Pulmonary artery endothelial cell (primary cell): ENCODE results near the gene ARSA. TPM values are rescaled to one million over a fixed set of nuclear protein-coding genes. Genes with fewer than 3 reads are reported as not detected.
A peak's percentile ranks its signal among the peaks of the same experiment; 100 is the strongest.
"Not testable (repeated sequence)": the region's sequence is repeated elsewhere in the genome, so short reads cannot be mapped to it uniquely, and the experiment has no call there.

Source experiments
- DNase-seq: peaks from one replicate; pipeline ENCODE4 v3.0.0-alpha.2; 2011; ENCODE audit warnings: low read depth, low spot score
- total RNA-seq: library from RNA; depleted of rRNA; stranded (reverse); fragments of >200 nt; gene quantifications from 2 replicates; pipeline ENCODE4 v1.2.3, GENCODE V29; 2014

The ARSA gene
- total RNA-seq, 1 donor from 2014 or later, result 13.1 TPM

- no peak for DNase-seq
Measured at GRCh38 chr22:50622723-50623327, 5.1 kb downstream of the ARSA start.

- no peak for DNase-seq
Measured at GRCh38 chr22:50621948-50622722, 5.8 kb downstream of the ARSA start.

- no peak for DNase-seq
Measured at GRCh38 chr22:50621356-50621880, 6.5 kb downstream of the ARSA start.

DNA sequence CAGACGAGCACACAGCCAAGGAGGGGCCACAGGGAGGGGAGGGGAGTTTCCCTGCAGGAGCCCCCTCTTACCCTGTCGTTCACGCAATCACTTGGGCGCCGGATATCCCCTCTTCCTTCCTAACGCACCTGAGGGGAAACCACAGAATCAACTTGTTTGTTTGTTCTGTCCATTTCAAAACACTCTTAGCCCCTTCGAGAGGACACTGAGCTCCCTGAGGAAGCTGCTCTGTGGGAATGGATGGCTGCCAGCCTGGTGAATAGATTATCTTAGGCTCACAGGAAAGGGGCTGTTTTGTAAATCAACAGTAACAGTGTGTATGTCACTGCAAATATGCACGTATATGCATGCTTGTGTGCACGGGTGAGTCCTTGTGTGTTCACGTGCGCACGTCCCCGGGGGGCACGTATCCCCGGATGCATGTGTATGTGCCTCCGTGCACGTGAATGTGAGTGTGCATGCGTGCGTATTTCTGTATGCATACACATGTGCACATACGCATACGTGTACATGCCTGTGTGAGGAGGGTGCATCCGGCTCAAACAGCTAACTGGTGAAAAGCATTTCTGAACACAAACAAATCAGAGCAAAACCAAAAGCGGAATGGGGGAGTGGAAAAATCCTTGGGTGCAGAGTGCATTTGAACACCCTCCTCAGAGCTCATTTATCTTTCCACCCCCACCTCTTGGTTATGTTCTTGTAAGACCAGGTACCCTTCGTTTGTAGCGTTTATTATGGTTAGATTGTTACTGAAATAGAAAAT is 7.2 kb downstream of the ARSA start:
- peak; percentile 29 for DNase-seq

- not testable (repeated sequence) for DNase-seq
Measured at GRCh38 chr22:50614296-50614695, 13.7 kb downstream of the ARSA start.

DNA sequence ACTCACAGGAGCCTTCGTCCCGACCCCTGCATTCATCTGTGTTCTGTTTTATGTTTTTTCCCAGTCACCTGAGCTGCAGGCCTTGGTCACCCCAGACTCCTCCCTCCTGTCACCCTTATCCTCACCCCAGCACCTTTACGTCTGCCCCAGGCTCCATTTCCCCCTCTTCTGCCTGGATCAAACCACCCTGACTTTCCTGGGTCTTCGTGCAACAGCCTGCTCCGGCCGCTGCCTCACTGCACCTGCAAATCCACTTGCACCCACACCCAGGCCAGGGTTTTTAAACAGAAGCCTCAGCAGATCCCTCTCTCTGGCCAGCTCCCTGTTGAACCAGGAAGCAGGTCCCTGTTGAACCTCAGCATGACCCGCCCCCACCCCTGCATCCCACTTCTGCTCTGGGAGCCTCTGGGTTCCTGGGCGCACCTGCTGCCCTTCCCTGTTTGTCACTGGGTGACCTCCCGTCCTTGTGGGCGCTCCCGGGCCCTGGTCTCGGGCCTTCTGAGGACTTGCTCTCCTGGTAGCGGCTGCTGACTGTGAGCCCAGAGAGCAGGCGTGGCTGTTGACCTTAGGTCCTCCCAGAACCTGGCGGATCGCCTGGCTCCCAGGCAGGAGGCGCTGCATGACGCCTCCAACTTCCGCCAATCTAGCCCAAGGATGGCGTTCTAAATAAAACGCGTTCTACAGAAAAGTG is 14.5 kb downstream of the ARSA start:
- DNase-seq, result no peak

DNA sequence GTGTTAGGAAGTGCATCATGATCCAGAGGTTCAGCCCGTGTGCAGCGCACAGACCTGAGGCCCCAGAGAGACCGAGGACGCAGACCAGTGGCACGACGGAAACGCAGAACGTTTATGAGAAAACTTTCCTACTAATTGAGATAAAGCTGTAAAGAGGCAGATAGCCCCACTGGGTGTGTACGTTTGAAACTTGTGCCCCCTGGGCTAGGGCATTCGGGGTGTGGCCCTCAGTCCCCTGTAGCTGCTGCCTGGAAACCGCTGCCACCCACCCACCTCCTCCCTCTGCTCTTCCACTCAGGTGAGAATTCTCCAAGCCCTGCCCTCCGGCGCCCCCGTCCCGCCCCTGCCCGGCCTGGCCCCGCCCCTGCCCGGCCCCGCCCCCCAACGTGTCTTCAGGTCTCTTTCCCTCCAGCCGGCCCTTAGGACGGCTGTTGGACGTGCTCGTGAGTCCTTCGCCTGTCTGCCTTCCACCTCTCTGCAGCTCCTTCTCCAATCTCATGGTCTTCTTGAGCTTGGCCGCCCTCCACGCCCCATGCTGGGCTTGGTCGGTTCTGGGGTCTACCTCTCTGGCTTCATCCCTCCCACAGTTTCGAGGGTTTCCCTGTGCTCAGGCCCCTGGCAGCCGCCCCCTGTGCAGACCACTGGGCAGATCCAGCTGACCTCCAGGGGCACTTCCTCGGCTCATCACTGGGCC is 15.3 kb downstream of the ARSA start:
- DNase-seq, result no peak

GRCh38 chr22:50612168-50612527 is 15.8 kb downstream of the ARSA start:
- no peak for DNase-seq

GRCh38 chr22:50611341-50612060 is 16.5 kb downstream of the ARSA start:
- DNase-seq, result no peak

GRCh38 chr22:50610581-50610980 is 17.4 kb downstream of the ARSA start:
- DNase-seq, result no peak

- no peak for DNase-seq
Measured at GRCh38 chr22:50610041-50610451, 17.9 kb downstream of the ARSA start.

- DNase-seq, result no peak
Measured at GRCh38 chr22:50609599-50609998, 18.4 kb downstream of the ARSA start.

GRCh38 chr22:50608996-50609395 is 19.0 kb downstream of the ARSA start:
- no peak for DNase-seq

GRCh38 chr22:50608058-50608840 is 19.7 kb downstream of the ARSA start:
- not testable (repeated sequence) for DNase-seq

DNA sequence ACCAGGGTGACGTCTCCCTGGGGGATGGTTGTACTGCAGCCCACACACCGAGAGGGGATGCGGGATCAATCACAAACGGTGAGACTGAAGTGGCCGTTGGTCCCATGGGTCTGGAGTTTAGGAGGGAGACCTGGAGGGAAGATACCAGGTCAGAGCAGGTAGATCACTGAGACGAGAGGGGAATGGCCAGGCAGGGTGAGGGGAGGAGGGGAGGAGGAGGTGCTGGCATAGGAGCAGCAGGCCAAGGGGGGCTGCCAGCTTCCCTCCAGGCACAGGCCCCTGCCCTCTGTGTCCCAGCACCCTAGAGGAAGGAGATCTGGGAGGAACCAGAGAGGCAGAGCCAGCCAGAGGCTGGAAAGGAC is 20.3 kb downstream of the ARSA start:
- no peak for DNase-seq

- DNase-seq, result no peak
Measured at GRCh38 chr22:50606946-50607658, 20.9 kb downstream of the ARSA start.

DNA sequence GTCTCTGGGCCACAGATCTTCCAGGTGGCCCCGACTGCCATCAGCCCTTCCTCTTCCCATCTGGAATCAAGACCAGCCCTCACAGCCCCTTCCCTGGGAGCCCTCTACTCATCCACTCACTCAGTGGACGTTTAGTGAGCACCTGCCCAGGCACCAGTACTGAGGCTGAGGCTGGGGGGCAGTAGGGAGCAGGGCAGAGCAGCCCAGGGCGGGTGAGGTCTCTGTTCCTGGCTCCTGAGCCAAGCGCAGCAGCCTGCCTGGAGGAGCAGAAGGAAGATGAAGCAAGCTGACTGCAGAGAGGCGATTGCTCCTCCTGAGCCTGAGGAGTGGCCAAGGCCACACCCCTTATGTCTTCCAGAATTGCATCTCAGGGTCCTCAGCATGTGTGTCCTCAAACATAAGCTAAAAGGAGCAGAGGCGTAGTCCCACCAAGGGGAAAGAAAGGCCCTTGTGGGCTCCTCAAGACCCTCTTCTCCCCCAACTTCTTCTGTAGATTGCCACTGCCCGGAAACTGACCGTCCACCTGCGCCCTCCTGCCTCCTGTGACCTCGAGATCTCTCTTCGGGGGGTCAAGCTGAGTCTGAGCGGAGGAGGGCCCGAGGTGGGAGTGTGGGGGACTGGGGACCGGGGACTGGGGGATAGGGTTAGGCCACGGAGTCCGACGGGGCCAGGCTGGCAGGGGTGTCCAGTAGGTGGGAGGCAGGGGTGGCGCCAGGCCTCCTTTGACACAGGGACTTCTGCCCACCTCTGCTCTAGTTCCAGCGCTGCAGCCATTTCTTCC is 21.6 kb downstream of the ARSA start:
- no peak for DNase-seq

DNA sequence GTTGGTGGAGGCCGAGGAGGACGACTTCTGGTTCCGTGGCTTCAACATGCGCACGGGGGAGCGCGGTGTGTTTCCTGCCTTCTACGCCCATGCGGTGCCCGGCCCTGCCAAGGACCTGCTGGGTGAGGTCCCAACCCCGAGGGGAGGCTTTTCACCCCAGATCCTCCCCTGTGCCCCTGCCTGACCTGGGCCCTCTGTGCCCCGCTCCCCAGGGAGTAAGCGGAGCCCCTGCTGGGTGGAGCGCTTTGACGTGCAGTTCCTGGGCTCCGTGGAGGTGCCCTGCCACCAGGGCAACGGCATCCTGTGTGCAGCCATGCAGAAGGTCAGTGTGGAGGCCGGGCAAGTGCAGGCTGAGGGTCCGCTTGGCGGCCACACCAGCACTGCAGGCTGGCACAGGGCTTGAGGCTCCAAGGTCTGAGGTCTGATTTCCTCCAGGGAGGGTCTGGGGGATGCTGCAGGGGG is 22.3 kb downstream of the ARSA start:
- no peak for DNase-seq
